ENCODE data around the gene RET.

RET gene

DNA sequence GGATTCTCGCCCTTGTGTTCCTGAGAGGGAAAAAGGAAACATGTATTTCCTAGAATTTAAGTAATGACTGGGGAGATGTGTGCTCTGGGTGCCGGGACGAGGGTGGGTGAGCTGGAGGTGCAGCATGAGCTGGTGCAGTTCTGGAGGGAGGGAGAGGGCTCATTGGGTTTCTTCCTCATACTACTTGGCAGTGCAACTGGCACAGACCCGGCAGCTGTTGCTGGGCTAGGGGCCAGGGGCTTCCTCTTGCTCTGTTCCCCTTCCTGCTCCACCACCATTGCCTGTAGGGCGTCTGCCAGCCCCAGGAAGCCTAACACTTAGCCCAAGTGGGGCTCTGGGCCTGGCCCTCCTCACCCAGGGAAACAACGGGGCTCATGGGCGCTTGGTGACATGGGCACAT is 5.9 kb downstream of the RET start:
- Histone ChIP-seq H3K4me2 (ENCODE audit: insufficient read depth, low read length, poor library complexity, severe bottlenecking) (no peak overlapping the region), H3K18ac (ENCODE audit: low read length) (peak overlapping the region; percentile 75), H2BK12ac (ENCODE audit: low read length) (no peak overlapping the region), H3K36me3 (replicated peaks in 1 of 2; ENCODE audit: control insufficient read depth in 2 of 2, insufficient read depth in 2 of 2, low read length in 2 of 2) (no peaks in the 10 kb centered on the region), H3K79me1 (ENCODE audit: low read depth, low read length) (no peaks in the 10 kb centered on the region), H4K8ac (ENCODE audit: low read depth, low read length) (no peak overlapping the region), H3K4me1 (ENCODE audit: control insufficient read depth in 2 of 2, insufficient read depth in 1 of 2, low read depth in 1 of 2, low read length in 2 of 2) (peaks cover 0 to 1% of the 10 kb centered on the region in 2 donors), H2AFZ (ENCODE audit: low read length) (no peak overlapping the region), H2BK120ac (ENCODE audit: low read depth, low read length) (no peak overlapping the region), H3K14ac (ENCODE audit: low read length) (no peak overlapping the region), H3K27me3 (ENCODE audit: control insufficient read depth in 3 of 3, insufficient read depth in 3 of 3, low read depth in 1 of 3, low read length in 3 of 3) (peaks cover 3 to 53% (median 16%) of the 10 kb centered on the region in 3 experiments), H4K91ac (ENCODE audit: low read depth, low read length, poor library complexity) (no peak overlapping the region), H3K9ac (ENCODE audit: low read depth, low read length, poor library complexity) (no peak overlapping the region), H3K4ac (ENCODE audit: low read length) (no peak overlapping the region), H3K9me3 (replicated peaks in 1 of 2; ENCODE audit: control insufficient read depth in 2 of 2, insufficient read depth in 1 of 2, low read depth in 1 of 2, low read length in 2 of 2) (peaks cover 0 to 2% of the 10 kb centered on the region in 2 donors), H3K27ac (replicated peaks; ENCODE audit: low read length) (no peak overlapping the region), H2BK5ac (ENCODE audit: low read length) (no peak overlapping the region), H3K4me3 (ENCODE audit: low read length in 2 of 2) (no peak overlapping the region), H2BK15ac (ENCODE audit: low read length) (no peak overlapping the region), H2AK5ac (ENCODE audit: low read depth, low read length) (peak overlapping the region; percentile 53), H3K23ac (ENCODE audit: low read depth, low read length, poor library complexity) (no peak overlapping the region)
- WGBS, 2 donors (ENCODE audit: extremely low coverage in 2 of 2, insufficient read length in 2 of 2, insufficient replicate concordance in 1 of 2), result no CpG with 5 or more reads among the region's 7 CpGs
- no peak for DNase-seq (ENCODE audit: low spot score)

DNA sequence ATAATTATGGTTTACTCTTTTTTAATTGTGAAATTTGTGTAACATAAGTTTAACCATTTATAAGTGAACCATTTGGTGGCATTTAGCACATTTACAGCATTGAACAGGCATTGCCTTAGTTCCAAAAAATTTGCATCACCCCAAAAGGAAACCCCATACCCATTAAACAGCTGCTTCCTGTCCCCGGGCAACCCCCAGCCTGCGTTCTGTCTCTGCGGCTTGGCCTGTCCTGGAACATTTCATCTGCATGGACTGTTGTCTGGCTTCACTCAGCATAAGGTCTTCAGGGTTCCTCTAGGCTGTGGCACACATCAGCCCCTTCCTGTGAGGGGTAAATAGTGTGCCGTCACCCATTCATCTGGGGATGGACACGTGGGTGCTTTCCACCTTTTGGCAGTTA is 6.9 kb downstream of the RET start:
- no CpG with 5 or more reads among the region's 5 CpGs for WGBS, 2 donors (ENCODE audit: extremely low coverage in 2 of 2, insufficient read length in 2 of 2, insufficient replicate concordance in 1 of 2)
- Histone ChIP-seq H2BK15ac (ENCODE audit: low read length) (no peak overlapping the region), H2BK5ac (ENCODE audit: low read length) (no peak overlapping the region), H4K91ac (ENCODE audit: low read depth, low read length, poor library complexity) (no peak overlapping the region), H3K36me3 (replicated peaks in 1 of 2; ENCODE audit: control insufficient read depth in 2 of 2, insufficient read depth in 2 of 2, low read length in 2 of 2) (no peaks in the 10 kb centered on the region), H3K4me3 (ENCODE audit: low read length in 2 of 2) (no peak overlapping the region), H2AFZ (ENCODE audit: low read length) (no peak overlapping the region), H3K9ac (ENCODE audit: low read depth, low read length, poor library complexity) (no peak overlapping the region), H3K14ac (ENCODE audit: low read length) (no peak overlapping the region), H4K8ac (ENCODE audit: low read depth, low read length) (no peak overlapping the region), H2BK12ac (ENCODE audit: low read length) (no peak overlapping the region), H3K9me3 (replicated peaks in 1 of 2; ENCODE audit: control insufficient read depth in 2 of 2, insufficient read depth in 1 of 2, low read depth in 1 of 2, low read length in 2 of 2) (no peaks in the 10 kb centered on the region), H3K79me1 (ENCODE audit: low read depth, low read length) (no peaks in the 10 kb centered on the region), H3K27ac (replicated peaks; ENCODE audit: low read length) (no peak overlapping the region), H3K4ac (ENCODE audit: low read length) (no peak overlapping the region), H3K23ac (ENCODE audit: low read depth, low read length, poor library complexity) (no peak overlapping the region), H3K27me3 (ENCODE audit: control insufficient read depth in 3 of 3, insufficient read depth in 3 of 3, low read depth in 1 of 3, low read length in 3 of 3) (peaks cover 0 to 43% (median 6%) of the 10 kb centered on the region in 3 experiments), H3K4me2 (ENCODE audit: insufficient read depth, low read length, poor library complexity, severe bottlenecking) (no peak overlapping the region), H3K4me1 (ENCODE audit: control insufficient read depth in 2 of 2, insufficient read depth in 1 of 2, low read depth in 1 of 2, low read length in 2 of 2) (no peaks in the 10 kb centered on the region), H3K18ac (ENCODE audit: low read length) (no peak overlapping the region), H2BK120ac (ENCODE audit: low read depth, low read length) (no peak overlapping the region), H2AK5ac (ENCODE audit: low read depth, low read length) (no peak overlapping the region)
- DNase-seq (ENCODE audit: low spot score), result no peak

- no peak overlapping the region for H3K27ac ChIP-seq (replicated peaks; ENCODE audit: low read length)
- H2BK5ac ChIP-seq (ENCODE audit: low read length), result no peak overlapping the region
- no peaks in the 10 kb centered on the region for H3K4me1 ChIP-seq (ENCODE audit: control insufficient read depth in 2 of 2, insufficient read depth in 1 of 2, low read depth in 1 of 2, low read length in 2 of 2)
- H2BK12ac ChIP-seq (ENCODE audit: low read length), result no peak overlapping the region
- no peak overlapping the region for H2AK5ac ChIP-seq (ENCODE audit: low read depth, low read length)
- no peak overlapping the region for H4K91ac ChIP-seq (ENCODE audit: low read depth, low read length, poor library complexity)
- no peak overlapping the region for H3K18ac ChIP-seq (ENCODE audit: low read length)
- H3K14ac ChIP-seq (ENCODE audit: low read length), result no peak overlapping the region
- no peak overlapping the region for H4K8ac ChIP-seq (ENCODE audit: low read depth, low read length)
- no peaks in the 10 kb centered on the region for H3K9me3 ChIP-seq (replicated peaks in 1 of 2; ENCODE audit: control insufficient read depth in 2 of 2, insufficient read depth in 1 of 2, low read depth in 1 of 2, low read length in 2 of 2)
- no peak overlapping the region for H2BK15ac ChIP-seq (ENCODE audit: low read length)
- H3K9ac ChIP-seq (ENCODE audit: low read depth, low read length, poor library complexity), result peak overlapping the region; percentile 53
- no CpG with 5 or more reads among the region's 9 CpGs for WGBS, 2 donors (ENCODE audit: extremely low coverage in 2 of 2, insufficient read length in 2 of 2, insufficient replicate concordance in 1 of 2)
- no peak overlapping the region for H3K4me3 ChIP-seq (ENCODE audit: low read length in 2 of 2)
- H3K36me3 ChIP-seq (replicated peaks in 1 of 2; ENCODE audit: control insufficient read depth in 2 of 2, insufficient read depth in 2 of 2, low read length in 2 of 2), result no peaks in the 10 kb centered on the region
- no peak overlapping the region for H2AFZ ChIP-seq (ENCODE audit: low read length)
- no peak overlapping the region for H3K4me2 ChIP-seq (ENCODE audit: insufficient read depth, low read length, poor library complexity, severe bottlenecking)
- H2BK120ac ChIP-seq (ENCODE audit: low read depth, low read length), result no peak overlapping the region
- peaks cover 0 to 38% (median 1%) of the 10 kb centered on the region in 3 experiments for H3K27me3 ChIP-seq (ENCODE audit: control insufficient read depth in 3 of 3, insufficient read depth in 3 of 3, low read depth in 1 of 3, low read length in 3 of 3)
- no peak for DNase-seq (ENCODE audit: low spot score)
- H3K23ac ChIP-seq (ENCODE audit: low read depth, low read length, poor library complexity), result no peak overlapping the region
- H3K79me1 ChIP-seq (ENCODE audit: low read depth, low read length), result no peaks in the 10 kb centered on the region
- H3K4ac ChIP-seq (ENCODE audit: low read length), result no peak overlapping the region
Observed at GRCh38 chr10:43084812-43085211, 7.9 kb downstream of the RET start.

- Histone ChIP-seq H3K9me3 (replicated peaks in 1 of 2; ENCODE audit: control insufficient read depth in 2 of 2, insufficient read depth in 1 of 2, low read depth in 1 of 2, low read length in 2 of 2) (no peaks in the 10 kb centered on the region), H3K27me3 (ENCODE audit: control insufficient read depth in 3 of 3, insufficient read depth in 3 of 3, low read depth in 1 of 3, low read length in 3 of 3) (peaks cover 0 to 27% (median 1%) of the 10 kb centered on the region in 3 experiments), H2BK5ac (ENCODE audit: low read length) (no peak overlapping the region), H3K4me1 (ENCODE audit: control insufficient read depth in 2 of 2, insufficient read depth in 1 of 2, low read depth in 1 of 2, low read length in 2 of 2) (no peaks in the 10 kb centered on the region), H3K9ac (ENCODE audit: low read depth, low read length, poor library complexity) (no peak overlapping the region), H2AK5ac (ENCODE audit: low read depth, low read length) (no peak overlapping the region), H2BK120ac (ENCODE audit: low read depth, low read length) (no peak overlapping the region), H3K14ac (ENCODE audit: low read length) (no peak overlapping the region), H3K79me1 (ENCODE audit: low read depth, low read length) (no peaks in the 10 kb centered on the region), H3K36me3 (replicated peaks in 1 of 2; ENCODE audit: control insufficient read depth in 2 of 2, insufficient read depth in 2 of 2, low read length in 2 of 2) (no peaks in the 10 kb centered on the region), H3K23ac (ENCODE audit: low read depth, low read length, poor library complexity) (peak overlapping the region; percentile 10), H3K4me3 (ENCODE audit: low read length in 2 of 2) (no peak overlapping the region), H2BK15ac (ENCODE audit: low read length) (no peak overlapping the region), H3K27ac (replicated peaks; ENCODE audit: low read length) (no peak overlapping the region), H4K8ac (ENCODE audit: low read depth, low read length) (no peak overlapping the region), H4K91ac (ENCODE audit: low read depth, low read length, poor library complexity) (no peak overlapping the region), H3K4ac (ENCODE audit: low read length) (no peak overlapping the region), H2BK12ac (ENCODE audit: low read length) (no peak overlapping the region), H3K18ac (ENCODE audit: low read length) (no peak overlapping the region), H2AFZ (ENCODE audit: low read length) (no peak overlapping the region), H3K4me2 (ENCODE audit: insufficient read depth, low read length, poor library complexity, severe bottlenecking) (no peak overlapping the region)
- no peak for DNase-seq (ENCODE audit: low spot score)
- WGBS, 2 donors (ENCODE audit: extremely low coverage in 2 of 2, insufficient read length in 2 of 2, insufficient replicate concordance in 1 of 2), result no CpG with 5 or more reads among the region's 7 CpGs
Observed at GRCh38 chr10:43086321-43086942, 9.6 kb downstream of the RET start.
